Measurements from ENCODE around the gene SSBP3.

Gene SSBP3

DNA sequence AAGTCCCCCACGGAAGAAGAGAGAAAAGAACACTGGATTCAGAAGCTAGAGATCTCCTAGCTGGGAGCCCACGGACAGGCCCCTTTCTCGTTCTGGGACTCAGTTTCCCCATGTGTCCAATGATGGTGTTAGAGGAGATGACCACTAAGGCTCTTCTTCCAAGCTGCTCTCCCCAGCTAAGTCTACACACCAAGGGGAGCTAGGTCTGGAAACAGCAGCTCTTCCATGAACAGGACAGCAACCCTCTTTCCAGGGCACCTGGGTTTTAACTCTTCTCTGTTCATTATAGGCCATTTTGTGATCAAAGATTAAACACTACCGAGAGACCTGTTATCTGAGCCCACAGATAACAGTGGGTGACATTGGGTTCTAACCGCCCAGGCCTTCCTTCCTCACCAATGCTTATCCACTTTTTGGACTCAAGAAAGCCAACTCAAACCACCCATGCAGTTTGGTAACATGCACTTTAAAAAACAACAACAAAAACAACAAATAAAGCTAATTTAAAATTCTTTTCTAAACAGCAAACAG, 120.3 kb downstream of the SSBP3 start:
- Histone ChIP-seq H3K4me3 (ENCODE audit: low read length) (no peak overlapping the region), H3K9me3 (ENCODE audit: control insufficient read depth, low read length) (no peaks in the 10 kb centered on the region), H3K4me1 (ENCODE audit: control insufficient read depth, insufficient read depth, low read length) (peaks cover 38% of the 10 kb centered on the region), H3K36me3 (ENCODE audit: control insufficient read depth, insufficient read depth, low read length, severe bottlenecking) (no peaks in the 10 kb centered on the region), H3K27me3 (replicated peaks; ENCODE audit: control insufficient read depth, insufficient read depth, low read length) (no peaks in the 10 kb centered on the region), H3K9ac (ENCODE audit: low read length) (no peak overlapping the region)
- no peak for DNase-seq (ENCODE audit: low read depth)

DNA sequence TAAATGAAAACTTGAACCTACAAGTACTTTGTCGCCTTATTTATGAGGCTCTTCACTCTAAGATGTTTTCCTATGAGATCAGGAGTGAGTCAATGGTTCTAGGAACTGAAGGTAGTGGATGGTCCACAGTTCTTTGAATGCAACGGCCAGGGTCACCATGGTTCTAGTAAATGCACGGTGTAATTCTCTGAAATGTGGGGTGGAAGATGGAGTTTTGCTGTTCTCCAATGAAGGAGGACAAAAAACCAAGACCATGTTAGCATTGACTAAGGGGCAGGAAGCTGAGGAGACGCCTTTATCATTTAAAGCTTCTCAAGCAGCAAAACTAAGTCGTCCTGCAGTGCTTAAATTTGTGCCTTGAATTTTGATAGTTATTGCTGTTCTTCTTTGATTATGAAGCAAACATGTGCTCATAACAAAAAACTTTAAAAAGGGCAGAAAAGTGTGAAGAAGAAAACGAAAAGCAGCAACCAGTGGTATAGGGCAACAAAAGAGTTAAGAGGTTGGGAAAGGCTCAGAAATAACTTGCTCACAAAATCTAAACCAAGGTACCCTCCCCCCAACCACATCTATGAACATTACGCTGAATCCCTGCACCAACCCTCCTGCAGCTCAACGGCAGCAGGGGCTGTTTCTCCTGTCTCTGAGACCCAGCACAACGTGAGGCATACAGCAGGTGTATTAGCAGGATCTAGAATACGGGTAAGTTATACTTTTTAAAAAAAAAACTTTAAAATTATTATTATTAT, 121.2 kb downstream of the SSBP3 start:
- Histone ChIP-seq H3K4me1 (ENCODE audit: control insufficient read depth, insufficient read depth, low read length) (peaks cover 30% of the 10 kb centered on the region), H3K36me3 (ENCODE audit: control insufficient read depth, insufficient read depth, low read length, severe bottlenecking) (peaks cover 8% of the 10 kb centered on the region), H3K9ac (ENCODE audit: low read length) (no peak overlapping the region), H3K9me3 (ENCODE audit: control insufficient read depth, low read length) (no peaks in the 10 kb centered on the region), H3K4me3 (ENCODE audit: low read length) (no peak overlapping the region), H3K27me3 (replicated peaks; ENCODE audit: control insufficient read depth, insufficient read depth, low read length) (no peaks in the 10 kb centered on the region)
- DNase-seq (ENCODE audit: low read depth) = no peak

DNA sequence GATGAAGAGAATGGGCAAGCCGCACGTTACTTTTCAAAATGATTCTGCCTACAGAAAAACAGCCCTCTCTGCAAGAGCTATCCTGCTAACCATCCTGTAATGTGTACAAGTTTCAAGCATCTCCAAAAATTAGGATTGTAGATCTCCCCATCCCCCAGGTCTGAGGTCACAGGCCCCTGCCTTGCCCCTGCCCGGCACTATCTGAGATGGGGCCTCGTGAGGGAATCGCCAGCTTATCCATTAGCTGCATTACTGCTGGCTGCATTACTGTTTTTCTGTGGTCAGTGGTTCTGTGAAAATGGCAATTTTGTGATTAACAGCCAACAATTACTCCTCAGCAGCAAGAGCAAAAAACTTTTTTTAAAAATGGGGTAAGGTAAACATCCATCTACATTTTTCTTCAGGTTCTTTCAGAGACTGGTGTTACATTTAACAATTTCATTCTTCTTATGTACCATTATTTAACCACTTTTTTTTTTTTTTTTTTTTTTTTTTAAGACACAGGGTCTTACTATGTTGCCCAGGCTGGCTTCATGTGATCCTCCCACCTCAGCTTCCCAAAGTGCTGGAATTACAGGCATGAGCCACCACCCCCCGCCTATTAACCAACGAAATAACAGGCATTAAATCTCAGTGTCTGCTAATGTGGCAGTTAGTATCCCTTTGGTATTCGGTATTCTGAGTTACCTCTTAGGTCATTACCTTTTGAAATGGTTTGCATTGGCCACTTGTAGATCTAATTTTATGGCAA, 122.4 kb downstream of the SSBP3 start:
- H3K36me3 ChIP-seq (ENCODE audit: control insufficient read depth, insufficient read depth, low read length, severe bottlenecking) = peaks cover 13% of the 10 kb centered on the region
- no peak overlapping the region for H3K4me3 ChIP-seq (ENCODE audit: low read length)
- peaks cover 28% of the 10 kb centered on the region for H3K4me1 ChIP-seq (ENCODE audit: control insufficient read depth, insufficient read depth, low read length)
- H3K27me3 ChIP-seq (replicated peaks; ENCODE audit: control insufficient read depth, insufficient read depth, low read length) = no peaks in the 10 kb centered on the region
- H3K9me3 ChIP-seq (ENCODE audit: control insufficient read depth, low read length) = no peaks in the 10 kb centered on the region
- no peak for DNase-seq (ENCODE audit: low read depth)
- no peak overlapping the region for H3K9ac ChIP-seq (ENCODE audit: low read length)

DNA sequence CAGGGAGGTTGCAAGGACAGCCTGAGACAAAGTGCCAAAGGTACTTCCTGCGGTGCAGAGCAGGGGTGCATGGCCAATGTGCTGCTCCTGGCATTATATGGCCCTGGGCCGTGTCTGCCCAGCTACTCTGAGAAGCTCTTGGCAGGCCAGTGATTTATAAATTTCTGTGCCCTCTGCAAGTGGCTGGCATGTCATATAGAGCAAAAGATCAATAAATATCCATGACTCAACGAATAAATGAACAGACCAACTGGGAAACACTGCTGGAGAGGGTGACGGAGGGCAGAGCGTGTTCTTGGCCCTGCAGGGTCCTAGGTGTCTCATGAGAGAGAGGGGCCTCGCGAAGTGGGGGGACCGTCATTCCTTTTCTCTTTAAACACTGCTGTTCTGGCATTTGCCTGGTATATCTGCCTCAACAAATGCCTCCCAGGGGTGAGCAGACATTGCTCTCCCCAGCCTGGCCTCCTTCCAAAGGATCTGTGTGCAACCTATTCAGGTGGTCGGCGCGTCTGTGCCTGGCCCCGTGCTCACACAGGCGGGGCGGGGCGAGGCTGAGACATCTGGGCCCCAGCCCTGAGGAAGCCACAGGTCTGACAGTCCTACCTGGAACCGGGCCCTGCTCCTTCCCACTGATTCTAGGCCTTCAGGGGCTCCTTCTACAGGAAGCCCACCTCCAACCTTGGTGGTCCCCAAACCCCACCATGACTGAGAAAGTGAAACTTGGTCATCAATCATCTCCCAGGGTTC, 123.9 kb downstream of the SSBP3 start:
- no peak for DNase-seq (ENCODE audit: low read depth)
- peaks cover 13% of the 10 kb centered on the region for H3K36me3 ChIP-seq (ENCODE audit: control insufficient read depth, insufficient read depth, low read length, severe bottlenecking)

DNA sequence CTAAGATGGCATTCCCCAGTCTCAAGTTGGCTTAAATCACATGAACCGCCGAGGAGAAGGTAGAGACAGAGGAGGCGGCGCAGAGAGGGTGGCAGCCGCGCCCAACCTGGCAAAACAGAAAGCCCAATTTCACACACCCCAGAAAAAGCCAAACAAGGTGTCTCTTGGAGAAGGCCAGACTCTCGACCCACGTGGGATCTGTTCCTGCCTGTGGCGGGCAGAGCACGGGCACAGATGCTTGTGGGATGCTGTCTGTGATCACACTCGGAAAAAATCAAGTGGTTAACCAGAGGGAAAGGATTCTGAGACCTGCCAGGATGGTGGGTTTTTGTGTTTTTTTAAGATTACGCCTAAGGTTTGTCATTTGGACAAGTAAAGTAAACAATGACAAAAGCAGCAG, 125.5 kb downstream of the SSBP3 start:
- H3K36me3 ChIP-seq (ENCODE audit: control insufficient read depth, insufficient read depth, low read length, severe bottlenecking) = peaks cover 13% of the 10 kb centered on the region
- peaks cover 36% of the 10 kb centered on the region for H3K4me1 ChIP-seq (ENCODE audit: control insufficient read depth, insufficient read depth, low read length)
- no peaks in the 10 kb centered on the region for H3K9me3 ChIP-seq (ENCODE audit: control insufficient read depth, low read length)
- H3K27me3 ChIP-seq (replicated peaks; ENCODE audit: control insufficient read depth, insufficient read depth, low read length) = no peaks in the 10 kb centered on the region
- no peak overlapping the region for H3K4me3 ChIP-seq (ENCODE audit: low read length)
- no peak for DNase-seq (ENCODE audit: low read depth)
- H3K9ac ChIP-seq (ENCODE audit: low read length) = no peak overlapping the region

More for the DNA sequence above, 123.9 kb downstream of the SSBP3 start:
- no peak overlapping the region for H3K4me3 ChIP-seq (ENCODE audit: low read length)
- H3K27me3 ChIP-seq (replicated peaks; ENCODE audit: control insufficient read depth, insufficient read depth, low read length) = no peaks in the 10 kb centered on the region
- H3K9me3 ChIP-seq (ENCODE audit: control insufficient read depth, low read length) = no peaks in the 10 kb centered on the region
- peaks cover 33% of the 10 kb centered on the region for H3K4me1 ChIP-seq (ENCODE audit: control insufficient read depth, insufficient read depth, low read length)
- H3K9ac ChIP-seq (ENCODE audit: low read length) = no peak overlapping the region

DNA sequence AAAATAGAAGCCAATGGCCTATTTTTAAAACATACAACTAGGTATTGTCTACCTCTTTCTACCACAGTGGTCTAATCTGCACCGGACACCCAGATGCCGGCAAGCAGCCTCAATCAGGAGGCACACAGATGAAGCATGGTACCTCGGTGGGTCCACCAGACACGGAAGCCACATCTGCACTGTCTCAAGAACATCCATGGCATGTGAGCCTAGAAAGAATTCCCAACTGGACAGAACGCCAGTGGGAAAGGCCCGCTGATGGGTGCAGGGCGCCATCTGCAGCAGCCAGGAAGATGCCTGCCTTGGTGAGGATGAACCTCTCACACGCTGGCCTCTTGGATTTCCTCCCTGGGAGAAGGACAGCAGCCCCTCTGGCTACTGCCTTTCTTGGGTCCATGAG, 126.7 kb downstream of the SSBP3 start:
- H3K4me1 ChIP-seq (ENCODE audit: control insufficient read depth, insufficient read depth, low read length) = peaks cover 48% of the 10 kb centered on the region
- no peaks in the 10 kb centered on the region for H3K9me3 ChIP-seq (ENCODE audit: control insufficient read depth, low read length)
- H3K4me3 ChIP-seq (ENCODE audit: low read length) = no peak overlapping the region
- peaks cover 13% of the 10 kb centered on the region for H3K36me3 ChIP-seq (ENCODE audit: control insufficient read depth, insufficient read depth, low read length, severe bottlenecking)
- no peaks in the 10 kb centered on the region for H3K27me3 ChIP-seq (replicated peaks; ENCODE audit: control insufficient read depth, insufficient read depth, low read length)
- H3K9ac ChIP-seq (ENCODE audit: low read length) = no peak overlapping the region
- no peak for DNase-seq (ENCODE audit: low read depth)

DNA sequence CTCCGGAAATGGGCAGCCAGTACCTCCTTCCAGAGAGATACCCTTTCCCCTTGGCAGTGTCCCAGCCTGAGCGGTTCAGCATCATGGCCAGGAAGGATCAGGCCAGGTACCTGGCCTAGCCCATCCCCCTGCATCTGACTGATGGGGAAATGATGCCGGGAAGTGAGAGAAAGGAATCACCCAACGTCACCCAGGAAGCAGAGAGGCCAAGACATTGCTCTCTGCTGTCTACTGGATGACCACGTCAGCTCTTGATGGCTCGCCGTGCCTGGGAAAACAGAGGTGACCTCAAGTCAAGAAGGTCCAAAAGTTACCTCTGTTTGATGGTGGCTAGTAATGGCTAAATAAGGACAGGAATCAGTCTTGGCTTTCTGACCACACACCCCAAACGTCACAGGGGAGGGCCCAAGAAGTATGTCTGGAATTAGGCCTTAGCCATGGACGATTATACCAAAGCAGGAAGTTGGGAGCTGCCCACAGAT, 127.2 kb downstream of the SSBP3 start:
- Histone ChIP-seq H3K36me3 (ENCODE audit: control insufficient read depth, insufficient read depth, low read length, severe bottlenecking) (peaks cover 13% of the 10 kb centered on the region), H3K9ac (ENCODE audit: low read length) (peak overlapping the region; percentile 75), H3K4me3 (ENCODE audit: low read length) (no peak overlapping the region), H3K4me1 (ENCODE audit: control insufficient read depth, insufficient read depth, low read length) (peaks cover 52% of the 10 kb centered on the region), H3K9me3 (ENCODE audit: control insufficient read depth, low read length) (no peaks in the 10 kb centered on the region), H3K27me3 (replicated peaks; ENCODE audit: control insufficient read depth, insufficient read depth, low read length) (no peaks in the 10 kb centered on the region)
- peak; percentile 58 for DNase-seq (ENCODE audit: low read depth)

DNA sequence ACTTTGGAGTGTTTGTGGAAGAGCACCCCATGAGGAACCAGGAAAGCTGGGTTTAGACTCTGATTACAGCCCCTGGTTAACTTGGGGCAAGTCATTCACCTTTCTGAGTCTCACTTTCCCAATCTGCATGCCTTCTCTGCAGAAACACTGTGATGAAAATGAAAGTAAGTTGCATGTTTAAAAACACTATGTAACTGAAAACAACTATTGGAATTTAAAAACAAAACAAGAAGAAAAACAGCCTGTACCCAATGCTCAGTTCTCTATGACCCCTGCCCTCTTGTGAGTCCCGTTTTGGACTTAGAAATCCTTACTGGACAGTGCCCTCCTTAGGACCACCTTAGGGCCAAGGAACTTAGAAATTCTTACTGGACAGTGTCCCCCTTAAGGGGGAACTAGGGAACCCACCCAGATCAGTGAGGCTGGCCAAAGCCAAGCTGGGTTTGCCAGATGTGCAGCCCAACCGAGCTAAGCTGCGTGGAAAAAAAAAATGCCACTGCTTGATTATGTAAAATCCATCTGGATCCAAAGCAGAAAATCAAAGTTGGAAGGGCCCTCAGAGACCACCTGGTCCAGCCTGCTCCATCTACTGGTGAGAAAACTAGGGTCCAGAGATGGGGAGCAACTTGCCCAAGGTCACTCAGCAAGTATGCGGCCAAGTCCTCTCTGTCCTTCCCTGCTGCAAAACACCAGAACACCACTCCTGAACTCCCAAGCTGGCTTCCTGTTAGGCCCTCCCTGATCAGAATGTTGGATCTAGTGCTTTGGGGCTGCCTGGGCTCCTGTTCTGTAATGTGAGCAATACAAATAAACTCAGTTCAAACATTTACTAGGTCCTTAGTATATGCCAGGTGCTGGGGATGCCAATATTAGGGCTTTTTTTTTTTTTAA, 128.5 kb downstream of the SSBP3 start:
- H3K36me3 ChIP-seq (ENCODE audit: control insufficient read depth, insufficient read depth, low read length, severe bottlenecking) = peaks cover 13% of the 10 kb centered on the region
- DNase-seq (ENCODE audit: low read depth) = peak; percentile 79

DNA sequence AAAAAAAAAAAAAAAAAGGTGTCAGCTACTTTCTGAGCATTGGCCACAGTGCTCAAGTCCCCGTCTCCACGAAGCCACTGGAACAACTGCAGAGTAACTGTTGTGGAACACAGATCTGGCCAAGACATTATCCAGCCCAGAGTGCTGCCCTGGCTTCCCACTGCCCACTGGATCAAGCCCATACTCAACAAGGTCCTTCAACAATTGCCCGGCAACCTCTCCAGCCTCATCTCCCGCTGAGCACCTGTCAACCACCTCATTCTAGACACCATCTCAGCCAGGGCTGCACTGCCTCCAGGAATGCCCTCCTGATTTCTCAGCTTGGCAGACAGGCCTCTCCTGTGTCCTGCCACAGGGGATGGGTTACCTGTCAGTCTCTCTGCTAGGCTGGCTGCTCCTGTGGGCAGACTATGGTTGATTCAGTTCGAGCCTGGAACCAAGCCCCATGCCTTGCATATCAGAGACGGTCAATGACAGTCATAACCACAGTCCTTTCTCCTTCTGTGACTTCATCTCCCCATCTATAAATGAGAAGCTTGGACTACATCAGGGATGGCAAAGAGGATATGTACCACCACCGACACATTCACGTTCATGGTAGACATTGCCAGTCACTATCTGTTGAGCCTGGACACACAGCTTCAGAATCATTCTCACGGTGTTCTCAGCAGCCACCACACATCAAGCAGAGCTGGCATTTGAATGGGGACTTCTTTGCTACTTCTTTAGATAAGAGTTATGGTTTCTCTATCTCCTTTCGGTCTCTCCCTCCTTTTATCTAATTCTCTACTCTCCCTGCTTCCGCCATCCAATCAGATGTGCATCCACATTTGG, 129.4 kb downstream of the SSBP3 start:
- H3K9ac ChIP-seq (ENCODE audit: low read length) = peak overlapping the region; percentile 75
- H3K36me3 ChIP-seq (ENCODE audit: control insufficient read depth, insufficient read depth, low read length, severe bottlenecking) = peaks cover 13% of the 10 kb centered on the region
- H3K4me3 ChIP-seq (ENCODE audit: low read length) = no peak overlapping the region
- peaks cover 74% of the 10 kb centered on the region for H3K4me1 ChIP-seq (ENCODE audit: control insufficient read depth, insufficient read depth, low read length)
- H3K27me3 ChIP-seq (replicated peaks; ENCODE audit: control insufficient read depth, insufficient read depth, low read length) = no peaks in the 10 kb centered on the region
- DNase-seq (ENCODE audit: low read depth) = no peak
- no peaks in the 10 kb centered on the region for H3K9me3 ChIP-seq (ENCODE audit: control insufficient read depth, low read length)

More for the DNA sequence above, 128.5 kb downstream of the SSBP3 start:
- Histone ChIP-seq H3K4me3 (ENCODE audit: low read length) (peak overlapping the region; percentile 57), H3K9ac (ENCODE audit: low read length) (peak overlapping the region; percentile 75), H3K27me3 (replicated peaks; ENCODE audit: control insufficient read depth, insufficient read depth, low read length) (no peaks in the 10 kb centered on the region), H3K4me1 (ENCODE audit: control insufficient read depth, insufficient read depth, low read length) (peaks cover 65% of the 10 kb centered on the region), H3K9me3 (ENCODE audit: control insufficient read depth, low read length) (no peaks in the 10 kb centered on the region)

DNA sequence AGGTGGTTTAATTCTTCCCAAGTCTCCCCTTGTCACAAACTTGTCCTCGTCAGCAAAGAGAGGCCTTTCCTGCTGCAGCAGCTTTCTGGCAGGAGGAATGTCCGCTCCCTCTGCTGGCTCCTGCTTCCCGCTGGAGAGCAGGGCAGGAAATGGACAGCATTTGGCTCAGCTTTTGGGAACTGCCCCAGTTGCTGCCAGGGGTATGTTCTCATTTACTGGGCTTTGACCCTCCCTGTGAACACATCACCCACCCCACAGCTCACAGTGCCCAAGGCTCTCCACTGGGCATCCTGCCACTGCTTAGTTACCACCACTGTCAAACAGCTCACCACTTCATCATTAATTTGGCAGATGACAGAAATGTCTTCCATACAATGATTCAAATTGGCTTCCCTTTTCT, 130.8 kb downstream of the SSBP3 start:
- no peaks in the 10 kb centered on the region for H3K9me3 ChIP-seq (ENCODE audit: control insufficient read depth, low read length)
- no peaks in the 10 kb centered on the region for H3K27me3 ChIP-seq (replicated peaks; ENCODE audit: control insufficient read depth, insufficient read depth, low read length)
- peak overlapping the region; percentile 83 for H3K9ac ChIP-seq (ENCODE audit: low read length)
- DNase-seq (ENCODE audit: low read depth) = peak; percentile 18
- H3K36me3 ChIP-seq (ENCODE audit: control insufficient read depth, insufficient read depth, low read length, severe bottlenecking) = peaks cover 10% of the 10 kb centered on the region
- H3K4me1 ChIP-seq (ENCODE audit: control insufficient read depth, insufficient read depth, low read length) = peaks cover 78% of the 10 kb centered on the region
- peak overlapping the region; percentile 34 for H3K4me3 ChIP-seq (ENCODE audit: low read length)

Data from adipocyte (in vitro differentiated cells).